Osteocyte (in vitro differentiated cells): ENCODE data around the gene UBN1. TPM values are rescaled to one million over a fixed set of nuclear protein-coding genes. Genes with fewer than 3 reads are reported as not detected.

Source experiments
- DNase-seq: peaks from one replicate; pipeline ENCODE4 v3.0.0; 2021; ENCODE audit warnings: mixed read lengths; ENCODE audit not compliant: unreplicated experiment; ENCODE audit errors: extremely low spot score
- H3K27ac Mint-ChIP-seq: one replicate; pipeline ENCODE4 v1.8.0; 2021; ENCODE audit warnings: mild to moderate bottlenecking, mixed read lengths; ENCODE audit not compliant: unreplicated experiment
- H3K27me3 Mint-ChIP-seq: one replicate; pipeline ENCODE4 v1.8.0; 2021; ENCODE audit warnings: mixed read lengths; ENCODE audit not compliant: unreplicated experiment
- H3K36me3 Mint-ChIP-seq: one replicate; pipeline ENCODE4 v1.8.0; 2021; ENCODE audit warnings: mixed read lengths; ENCODE audit not compliant: unreplicated experiment
- H3K4me1 Mint-ChIP-seq: one replicate; pipeline ENCODE4 v1.8.0; 2021; ENCODE audit warnings: mixed read lengths; ENCODE audit not compliant: unreplicated experiment
- H3K4me3 Mint-ChIP-seq: one replicate; pipeline ENCODE4 v1.8.0; 2021; ENCODE audit warnings: mild to moderate bottlenecking, moderate library complexity, mixed read lengths; ENCODE audit not compliant: unreplicated experiment
- H3K9me3 Mint-ChIP-seq: one replicate; pipeline ENCODE4 v1.8.0; 2021; ENCODE audit warnings: mixed read lengths; ENCODE audit not compliant: unreplicated experiment
- total RNA-seq: library from RNA; stranded (reverse); gene quantifications from 2 replicates; pipeline ENCODE4 v1.2.1, GENCODE V29; 2021
- TF ChIP-seq, protein P1 (sequence below): fragments of 200-600 bp; sonication (generic); IDR thresholded peaks from 2 replicates; pipeline ENCODE4 v1.5.0; 2021; ENCODE audit warnings: antibody characterized with exemption, mild to moderate bottlenecking, moderate library complexity

The UBN1 gene
- total RNA-seq, 1 donor from 2014 or later, result 50.8 TPM

GRCh38 chr16:4891097-4891885 is 44.0 kb downstream of the UBN1 start:
- H3K36me3 Mint-ChIP-seq, result peaks cover 16% of the 10 kb centered on the region
- no peaks in the 10 kb centered on the region for H3K27me3 Mint-ChIP-seq
- no peak for DNase-seq
- TF ChIP-seq, protein P1, sequence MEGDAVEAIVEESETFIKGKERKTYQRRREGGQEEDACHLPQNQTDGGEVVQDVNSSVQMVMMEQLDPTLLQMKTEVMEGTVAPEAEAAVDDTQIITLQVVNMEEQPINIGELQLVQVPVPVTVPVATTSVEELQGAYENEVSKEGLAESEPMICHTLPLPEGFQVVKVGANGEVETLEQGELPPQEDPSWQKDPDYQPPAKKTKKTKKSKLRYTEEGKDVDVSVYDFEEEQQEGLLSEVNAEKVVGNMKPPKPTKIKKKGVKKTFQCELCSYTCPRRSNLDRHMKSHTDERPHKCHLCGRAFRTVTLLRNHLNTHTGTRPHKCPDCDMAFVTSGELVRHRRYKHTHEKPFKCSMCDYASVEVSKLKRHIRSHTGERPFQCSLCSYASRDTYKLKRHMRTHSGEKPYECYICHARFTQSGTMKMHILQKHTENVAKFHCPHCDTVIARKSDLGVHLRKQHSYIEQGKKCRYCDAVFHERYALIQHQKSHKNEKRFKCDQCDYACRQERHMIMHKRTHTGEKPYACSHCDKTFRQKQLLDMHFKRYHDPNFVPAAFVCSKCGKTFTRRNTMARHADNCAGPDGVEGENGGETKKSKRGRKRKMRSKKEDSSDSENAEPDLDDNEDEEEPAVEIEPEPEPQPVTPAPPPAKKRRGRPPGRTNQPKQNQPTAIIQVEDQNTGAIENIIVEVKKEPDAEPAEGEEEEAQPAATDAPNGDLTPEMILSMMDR, result no peak
- H3K4me1 Mint-ChIP-seq, result peaks cover 9% of the 10 kb centered on the region
- no peak overlapping the region for H3K27ac Mint-ChIP-seq
- no peaks in the 10 kb centered on the region for H3K9me3 Mint-ChIP-seq
- H3K4me3 Mint-ChIP-seq, result no peak overlapping the region

- Mint-ChIP-seq H3K4me1 (peaks cover 9% of the 10 kb centered on the region), H3K27me3 (no peaks in the 10 kb centered on the region), H3K36me3 (peaks cover 12% of the 10 kb centered on the region), H3K27ac (no peak overlapping the region), H3K9me3 (no peaks in the 10 kb centered on the region), H3K4me3 (no peak overlapping the region)
- TF ChIP-seq, protein P1, result no peak
- DNase-seq, result no peak
Measured at GRCh38 chr16:4891886-4892216, 44.6 kb downstream of the UBN1 start.

- Mint-ChIP-seq H3K4me3 (no peak overlapping the region), H3K27ac (peak overlapping the region; percentile 31), H3K9me3 (no peaks in the 10 kb centered on the region), H3K36me3 (peaks cover 8% of the 10 kb centered on the region), H3K4me1 (peaks cover 9% of the 10 kb centered on the region), H3K27me3 (no peaks in the 10 kb centered on the region)
- DNase-seq, result no peak
- TF ChIP-seq, protein P1, result no peak
Measured at GRCh38 chr16:4892361-4893102, 45.3 kb downstream of the UBN1 start.

DNA sequence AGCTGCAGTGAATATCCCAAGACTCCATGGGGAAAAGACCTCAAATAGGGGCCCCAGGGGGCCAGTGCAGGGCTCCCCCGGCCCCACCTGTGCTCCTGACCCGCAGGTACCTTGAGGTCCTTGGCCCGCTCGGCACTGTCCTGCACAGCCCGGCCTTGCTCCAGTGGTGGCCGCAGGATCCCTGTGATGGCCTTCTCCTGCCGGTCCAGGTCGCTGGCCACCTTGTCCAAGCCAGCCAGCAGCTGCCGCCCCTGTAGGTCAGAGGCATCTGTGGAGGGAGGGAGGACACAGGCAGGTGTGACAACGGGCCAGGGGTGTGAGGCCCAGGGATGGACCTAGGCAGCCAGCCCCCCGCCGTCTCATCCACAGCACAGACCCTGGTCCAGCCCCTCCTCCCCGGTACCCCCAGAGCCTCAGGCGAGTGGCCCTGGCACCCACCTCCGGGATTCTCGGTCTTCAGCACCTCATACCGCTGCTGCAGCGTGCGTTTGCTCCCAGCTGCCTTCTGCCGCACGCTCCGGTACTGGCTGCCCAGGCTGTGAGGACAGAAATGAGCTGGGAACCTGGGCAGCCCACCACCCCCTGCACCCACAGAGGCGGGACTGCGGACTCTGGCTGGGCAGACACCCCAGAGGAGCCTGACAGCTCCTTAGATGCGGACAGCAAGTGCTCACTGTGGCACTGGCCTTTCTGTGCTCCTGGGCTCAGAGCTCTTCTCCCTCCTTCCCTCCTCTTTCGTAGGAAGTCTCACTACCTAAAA is 46.0 kb downstream of the UBN1 start:
- no peak overlapping the region for H3K27ac Mint-ChIP-seq
- DNase-seq, result no peak
- H3K4me1 Mint-ChIP-seq, result peaks cover 9% of the 10 kb centered on the region
- TF ChIP-seq, protein P1, result no peak
- peaks cover under 1% of the 10 kb centered on the region for H3K9me3 Mint-ChIP-seq
- H3K36me3 Mint-ChIP-seq, result peaks cover under 1% of the 10 kb centered on the region
- no peak overlapping the region for H3K4me3 Mint-ChIP-seq
- H3K27me3 Mint-ChIP-seq, result no peaks in the 10 kb centered on the region
